ENCODE measurements around the gene PPP1CC.

DNA sequence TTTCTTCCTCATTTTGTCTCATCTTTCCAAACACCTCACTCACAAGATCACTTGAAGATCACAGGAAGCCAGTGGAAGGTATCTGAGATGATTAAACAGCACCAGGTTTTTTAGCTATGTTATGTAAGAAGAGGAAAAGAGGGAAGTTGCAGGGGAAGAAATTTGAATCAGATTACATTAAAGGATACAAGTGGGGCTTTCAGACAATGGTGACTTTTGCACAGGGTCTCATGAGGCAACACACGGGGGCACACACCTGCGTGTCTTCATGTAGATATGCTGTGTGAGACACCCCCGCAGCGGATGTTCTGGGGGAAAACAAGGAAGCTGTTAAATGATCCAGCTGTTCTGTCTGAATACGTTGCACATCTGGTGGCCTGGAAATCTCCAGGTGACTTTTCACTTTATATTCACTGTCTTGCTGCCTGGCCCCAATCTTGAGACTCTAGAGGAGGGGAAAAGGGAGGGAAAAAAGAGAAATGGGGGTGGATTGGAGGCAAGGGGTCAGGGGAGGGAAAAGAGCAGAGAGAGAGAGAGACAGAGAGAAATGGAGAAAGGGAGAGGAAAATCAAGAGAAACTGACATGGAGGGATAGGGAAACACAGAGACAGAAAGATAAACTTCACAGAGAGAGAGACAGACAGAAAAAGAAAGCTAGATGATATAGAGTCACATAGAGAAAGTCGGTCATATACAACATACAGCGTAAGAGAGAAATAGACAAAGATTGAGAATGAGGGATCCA, 36.3 kb upstream of the PPP1CC start:
- TF ChIP-seq, protein P1, sequence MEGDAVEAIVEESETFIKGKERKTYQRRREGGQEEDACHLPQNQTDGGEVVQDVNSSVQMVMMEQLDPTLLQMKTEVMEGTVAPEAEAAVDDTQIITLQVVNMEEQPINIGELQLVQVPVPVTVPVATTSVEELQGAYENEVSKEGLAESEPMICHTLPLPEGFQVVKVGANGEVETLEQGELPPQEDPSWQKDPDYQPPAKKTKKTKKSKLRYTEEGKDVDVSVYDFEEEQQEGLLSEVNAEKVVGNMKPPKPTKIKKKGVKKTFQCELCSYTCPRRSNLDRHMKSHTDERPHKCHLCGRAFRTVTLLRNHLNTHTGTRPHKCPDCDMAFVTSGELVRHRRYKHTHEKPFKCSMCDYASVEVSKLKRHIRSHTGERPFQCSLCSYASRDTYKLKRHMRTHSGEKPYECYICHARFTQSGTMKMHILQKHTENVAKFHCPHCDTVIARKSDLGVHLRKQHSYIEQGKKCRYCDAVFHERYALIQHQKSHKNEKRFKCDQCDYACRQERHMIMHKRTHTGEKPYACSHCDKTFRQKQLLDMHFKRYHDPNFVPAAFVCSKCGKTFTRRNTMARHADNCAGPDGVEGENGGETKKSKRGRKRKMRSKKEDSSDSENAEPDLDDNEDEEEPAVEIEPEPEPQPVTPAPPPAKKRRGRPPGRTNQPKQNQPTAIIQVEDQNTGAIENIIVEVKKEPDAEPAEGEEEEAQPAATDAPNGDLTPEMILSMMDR (IDR thresholded peaks at IDR 0.05), result no peak
- TF ChIP-seq POLR2A (IDR thresholded peaks at IDR 0.05), result no peak
